GM12891 (cell line): Measurements from ENCODE around the gene TTC39C.

Experiments
- POLR2A ChIP-seq: IDR thresholded peaks from 2 replicates; pipeline ENCODE4 v1.6.1; 2011; ENCODE audit warnings: low read depth, low read length, control low read depth
- POLR2AphosphoS5 ChIP-seq: IDR thresholded peaks from 2 replicates; pipeline ENCODE4 v1.6.1; 2011; ENCODE audit warnings: low read depth, low read length, control low read depth
- POU2F2 ChIP-seq: IDR thresholded peaks from 2 replicates; pipeline ENCODE4 v1.6.1; 2011; ENCODE audit warnings: low read depth, mild to moderate bottlenecking, control low read depth, low read length, moderate library complexity
- SPI1 ChIP-seq: IDR thresholded peaks from 2 replicates; pipeline ENCODE4 v1.6.1; 2011; ENCODE audit warnings: low read depth, low read length, control low read depth
- TAF1 ChIP-seq: IDR thresholded peaks from 2 replicates; pipeline ENCODE4 v1.6.1; 2011; ENCODE audit warnings: low read depth, low read length, control low read depth

- TF ChIP-seq TAF1 (no peak), POLR2A (no peak), POLR2AphosphoS5 (no peak), POU2F2 (no peak), SPI1 (no peak)
Measured at GRCh38 chr18:24127735-24128134, 113.2 kb downstream of the TTC39C start.
